D721Med (cell line): Measurements from ENCODE around the gene REPS2.

Source experiments
- DNase-seq: peaks from one replicate; pipeline ENCODE4 v3.0.0; 2011; ENCODE audit warnings: low spot score; ENCODE audit not compliant: insufficient read length
- FAIRE-seq: peaks from 2 replicates; lab custom pipeline; 2011; peaks lifted over from hg19 to GRCh38; lab: Jason Lieb, UNC
- CTCF ChIP-seq: IDR thresholded peaks from 2 replicates; pipeline ENCODE4 v1.5.1; 2012; ENCODE audit warnings: mild to moderate bottlenecking, control low read depth; ENCODE audit not compliant: insufficient read depth; ENCODE audit errors: missing control alignments

REPS2 gene

GRCh38 chrX:17056868-17057608, 110.6 kb downstream of the REPS2 start:
- DNase-seq (no peak), FAIRE-seq (no peak)
- TF ChIP-seq CTCF: no peak

- DNase-seq: no peak
- FAIRE-seq: no peak
- no peak for TF ChIP-seq CTCF
Measured at GRCh38 chrX:17062065-17062464, 115.6 kb downstream of the REPS2 start.

GRCh38 chrX:17065100-17065499, 118.6 kb downstream of the REPS2 start:
- TF ChIP-seq CTCF: no peak
- DNase-seq (no peak), FAIRE-seq (no peak)

- FAIRE-seq: no peak
- TF ChIP-seq CTCF: no peak
- no peak for DNase-seq
Measured at GRCh38 chrX:17067534-17067933, 121.1 kb downstream of the REPS2 start.

- no peak for TF ChIP-seq CTCF
- FAIRE-seq: no peak
- no peak for DNase-seq
Measured at GRCh38 chrX:17072301-17072700, 125.8 kb downstream of the REPS2 start.

GRCh38 chrX:17072721-17073230, 126.3 kb downstream of the REPS2 start:
- no peak for TF ChIP-seq CTCF
- FAIRE-seq (no peak), DNase-seq (no peak)

- no peak for TF ChIP-seq CTCF
- DNase-seq (no peak), FAIRE-seq (no peak)
Measured at GRCh38 chrX:17075004-17075403, 128.5 kb downstream of the REPS2 start.
